Urothelium cell line (cell line): ENCODE measurements around the gene COL1A1.

Source experiments
- DNase-seq: peaks from one replicate; pipeline ENCODE4 v3.0.0; 2011; ENCODE audit warnings: low spot score, mixed read lengths
- FAIRE-seq: peaks from 2 replicates; lab custom pipeline; 2011; peaks lifted over from hg19 to GRCh38; lab: Jason Lieb, UNC

The COL1A1 gene

GRCh38 chr17:50174444-50174843, 27.0 kb downstream of the COL1A1 start:
- DNase-seq (no peak), FAIRE-seq (no peak)

- peak; percentile 73 for DNase-seq
Measured at GRCh38 chr17:50173335-50173941, 28.0 kb downstream of the COL1A1 start.

DNA sequence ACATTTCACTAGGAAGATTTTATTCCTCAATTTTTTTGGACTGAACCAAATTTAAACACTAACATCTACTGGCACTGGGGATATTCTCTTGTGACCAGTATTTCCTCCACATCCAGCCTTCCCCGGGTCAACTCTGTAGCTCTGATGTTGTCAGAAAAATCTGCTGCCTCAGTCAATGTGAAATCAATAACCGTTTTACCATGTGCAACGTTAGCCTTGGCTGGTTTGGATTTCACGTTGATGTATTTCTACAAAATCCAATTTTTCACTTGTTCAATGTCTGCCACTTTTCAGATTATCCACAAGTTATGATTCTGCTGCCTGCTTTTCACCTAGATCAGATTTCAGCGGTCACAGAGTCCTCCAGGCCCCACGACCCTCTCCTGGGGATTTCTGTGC, 28.5 kb downstream of the COL1A1 start:
- no peak for FAIRE-seq
- no peak for DNase-seq

More at GRCh38 chr17:50173335-50173941, 28.0 kb downstream of the COL1A1 start:
- FAIRE-seq = no peak

- no peak for DNase-seq
- no peak for FAIRE-seq
Measured at GRCh38 chr17:50172130-50172529, 29.3 kb downstream of the COL1A1 start.

DNA sequence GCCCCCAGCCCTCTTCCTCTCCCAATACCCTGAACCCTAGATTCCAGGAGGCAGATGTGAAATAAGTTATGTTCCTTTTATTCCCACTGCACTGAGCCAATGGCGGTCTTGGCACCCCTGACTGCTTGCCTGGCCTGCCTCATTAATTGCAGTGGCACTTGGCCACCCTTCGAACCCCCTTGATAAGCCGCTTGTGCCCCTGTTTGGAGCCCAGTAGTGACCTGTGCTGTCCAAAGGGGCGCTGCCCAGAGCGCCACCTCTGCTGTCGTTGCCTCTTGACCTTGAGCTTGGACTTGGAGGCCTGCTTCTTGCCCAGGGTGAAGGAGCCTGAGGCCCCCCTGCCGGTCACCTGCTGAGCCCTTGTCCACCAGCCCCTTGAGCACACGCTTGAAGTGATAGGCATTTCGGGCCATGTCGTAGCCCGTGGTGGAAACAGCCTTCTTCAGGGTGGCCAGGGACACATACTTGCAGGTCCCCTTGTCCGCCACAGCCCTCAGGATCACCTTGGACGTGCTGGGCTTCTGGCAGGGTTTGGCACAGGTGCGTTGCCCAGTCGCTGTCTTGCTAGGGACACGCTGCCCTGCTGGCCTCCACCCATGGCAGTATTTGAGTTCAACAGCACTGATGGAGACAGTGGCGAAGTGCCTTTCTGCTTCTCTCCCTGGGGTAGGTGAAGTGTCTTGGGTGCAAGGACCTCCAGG, 29.9 kb downstream of the COL1A1 start:
- DNase-seq = no peak
- no peak for FAIRE-seq

- peak; percentile 59 for DNase-seq
Measured at GRCh38 chr17:50170662-50171370, 30.6 kb downstream of the COL1A1 start.

GRCh38 chr17:50169881-50170459, 31.5 kb downstream of the COL1A1 start:
- peak; percentile 67 for FAIRE-seq
- DNase-seq = no peak

More at GRCh38 chr17:50170662-50171370, 30.6 kb downstream of the COL1A1 start:
- no peak for FAIRE-seq

GRCh38 chr17:50169121-50169764, 32.2 kb downstream of the COL1A1 start:
- peak; percentile 71 for DNase-seq
- peak; percentile 86 for FAIRE-seq

GRCh38 chr17:50168319-50168718, 33.1 kb downstream of the COL1A1 start:
- FAIRE-seq (no peak), DNase-seq (no peak)

DNA sequence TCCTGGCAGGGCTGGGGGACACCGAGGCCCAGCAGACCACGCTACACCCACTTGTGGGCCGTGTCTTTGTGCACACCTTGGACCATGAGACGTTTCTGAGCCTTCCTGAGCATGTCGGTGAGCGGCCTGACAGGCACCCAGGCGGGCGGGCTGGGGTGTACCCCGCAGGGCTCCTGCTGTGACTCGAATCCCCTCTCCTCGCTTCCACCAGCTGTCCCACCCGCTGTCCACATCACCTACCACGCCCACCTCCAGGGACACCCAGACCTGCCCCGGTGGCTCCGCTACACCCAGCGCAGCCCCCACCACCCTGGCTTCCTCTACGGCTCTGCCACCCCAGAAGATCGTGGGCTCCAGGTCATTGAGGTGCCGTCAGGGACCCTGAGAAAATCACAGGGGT, 34.1 kb downstream of the COL1A1 start:
- FAIRE-seq (no peak), DNase-seq (no peak)

GRCh38 chr17:50166518-50167181, 34.8 kb downstream of the COL1A1 start:
- DNase-seq = no peak
- peak; percentile 92 for FAIRE-seq

DNA sequence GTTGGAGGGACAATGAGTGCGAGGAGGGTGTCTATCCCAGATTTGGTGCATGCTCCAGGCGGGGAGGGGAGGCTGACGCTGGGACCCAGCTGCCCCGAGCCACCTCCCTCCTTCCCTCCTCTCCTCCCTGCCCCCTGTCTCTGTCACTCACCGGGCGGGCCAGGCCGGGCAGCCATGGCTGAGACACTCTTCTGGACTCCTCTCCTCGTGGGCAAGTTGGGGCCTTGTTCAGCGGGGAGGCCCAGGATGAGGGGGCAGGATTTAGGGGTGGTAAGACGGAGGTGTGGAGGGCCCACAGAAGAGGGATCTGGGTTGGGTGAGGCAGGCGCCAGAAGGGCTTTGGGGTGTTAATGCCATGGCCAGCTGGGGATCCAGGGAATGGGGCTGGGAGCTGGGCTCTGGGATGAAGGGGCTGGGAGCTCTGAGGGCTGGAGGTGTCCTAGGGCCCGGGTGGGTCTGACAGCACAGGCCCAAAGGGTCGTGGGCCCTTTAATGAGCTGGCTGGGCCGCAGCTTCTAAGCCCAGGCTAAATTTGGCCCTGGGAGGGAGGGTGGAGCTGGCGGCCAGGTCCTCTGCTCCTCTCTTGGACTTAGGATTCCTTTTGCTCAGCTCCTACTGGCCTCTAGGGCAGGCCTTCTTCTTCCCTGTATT, 35.4 kb downstream of the COL1A1 start, which contains the start of gene SGCA:
Gene SGCA (plus strand): TSS at position 139 of the 651 bp plus-strand sequence. CDS start 36 bp downstream, at position 175.
- DNase-seq (no peak), FAIRE-seq (no peak)

DNA sequence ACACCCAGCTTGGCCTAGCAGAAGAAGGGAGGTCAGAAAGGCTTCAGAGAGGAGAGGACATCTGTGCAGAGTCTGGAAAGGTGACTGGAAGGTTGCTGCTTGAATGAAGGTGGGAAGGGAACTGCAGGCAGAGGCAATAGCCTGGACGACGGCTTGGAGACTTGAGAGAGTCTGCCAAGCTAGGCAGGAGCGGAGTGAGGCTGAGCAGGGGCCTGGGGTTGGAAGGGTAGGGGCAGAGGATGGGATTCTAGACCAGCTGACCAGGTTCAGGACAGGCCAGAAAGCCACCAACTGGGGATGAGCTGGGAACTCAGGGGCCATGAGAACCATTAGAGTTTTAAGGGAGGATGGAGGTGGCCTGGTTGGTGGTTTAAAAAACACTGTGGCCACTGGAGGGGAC, 36.0 kb downstream of the COL1A1 start:
- no peak for DNase-seq
- FAIRE-seq = no peak

GRCh38 chr17:50165066-50165465, 36.4 kb downstream of the COL1A1 start:
- FAIRE-seq (no peak), DNase-seq (no peak)

- DNase-seq (no peak), FAIRE-seq (no peak)
Measured at GRCh38 chr17:50164697-50164988, 36.8 kb downstream of the COL1A1 start.

DNA sequence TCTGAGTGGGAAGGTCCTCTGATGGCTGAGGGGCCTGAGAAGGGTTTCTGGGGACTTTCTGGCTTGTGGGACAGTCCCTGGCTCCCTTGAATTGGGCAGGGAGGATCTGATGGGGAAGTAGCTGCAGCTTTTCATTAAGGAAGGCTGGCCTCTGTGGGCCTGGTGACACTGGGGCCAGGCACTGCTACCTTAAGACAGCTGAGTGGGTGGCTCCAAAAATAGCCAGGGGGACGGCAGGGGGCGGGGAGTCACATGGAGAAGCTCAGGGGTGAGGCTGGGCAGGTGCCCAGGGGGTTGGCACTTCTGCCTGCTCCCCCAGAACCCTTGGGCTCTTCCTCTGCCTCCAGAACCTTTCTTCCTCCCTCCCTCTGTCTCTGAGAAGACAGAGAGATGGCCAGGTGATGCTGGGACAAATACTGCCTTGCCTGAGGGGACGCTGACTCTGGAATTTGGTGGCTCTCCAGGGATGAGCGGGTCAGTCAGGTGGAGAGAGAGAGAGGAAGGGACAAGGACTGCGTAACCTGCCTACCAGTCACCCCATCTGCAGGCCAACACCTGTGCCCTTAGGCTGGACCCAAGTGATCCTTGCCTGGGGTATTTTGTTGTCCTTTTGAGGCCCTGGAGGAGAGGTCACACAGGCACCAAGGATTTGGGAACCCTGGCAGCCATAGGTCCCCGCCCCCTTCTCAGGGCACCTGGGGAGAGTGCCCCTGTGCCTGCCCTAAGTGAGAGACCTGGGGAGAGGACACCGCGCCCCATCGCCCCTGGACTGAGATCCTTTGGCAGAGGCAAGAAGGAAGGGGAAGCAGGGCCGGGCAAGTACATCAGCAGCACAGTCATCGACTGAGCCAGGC, 37.4 kb downstream of the COL1A1 start:
- no peak for DNase-seq
- FAIRE-seq = no peak

DNA sequence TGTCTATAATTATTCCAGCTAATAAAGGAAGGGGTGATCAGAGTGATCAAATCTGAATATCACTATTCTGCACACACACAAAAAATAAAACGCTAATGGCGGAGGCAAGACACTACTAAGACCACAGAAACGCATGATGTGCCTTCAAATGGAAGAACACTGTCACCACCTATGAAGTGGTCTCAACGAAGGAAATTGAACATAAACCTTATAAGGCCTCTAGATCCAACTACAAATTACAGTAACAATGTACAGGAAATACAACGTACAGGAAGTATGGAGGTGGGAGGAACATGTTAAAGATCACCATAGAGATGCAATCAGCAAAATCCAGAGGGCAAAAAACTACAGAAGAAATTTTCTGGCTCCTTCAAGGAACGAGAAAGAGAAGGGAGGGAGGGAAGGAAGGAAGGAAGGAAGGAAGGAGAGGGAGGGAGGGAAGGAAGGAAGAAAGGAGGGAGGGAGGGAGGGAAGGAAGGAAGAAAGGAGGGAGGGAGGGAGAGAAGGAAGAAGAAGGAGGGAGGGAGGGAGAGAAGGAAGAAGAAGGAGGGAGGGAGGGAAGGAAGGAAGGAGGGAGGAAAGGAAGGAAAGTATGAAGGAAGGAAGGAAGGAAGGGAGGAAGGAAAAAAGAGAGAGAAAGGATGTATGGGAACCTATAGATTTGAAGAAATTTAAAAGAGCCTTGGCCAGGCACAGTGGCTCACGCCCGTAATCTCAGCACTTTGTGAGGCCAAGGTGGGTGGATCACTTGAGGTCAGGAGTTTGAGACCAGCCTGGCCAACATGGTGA, 38.8 kb downstream of the COL1A1 start:
- FAIRE-seq = no peak
- DNase-seq = no peak

DNA sequence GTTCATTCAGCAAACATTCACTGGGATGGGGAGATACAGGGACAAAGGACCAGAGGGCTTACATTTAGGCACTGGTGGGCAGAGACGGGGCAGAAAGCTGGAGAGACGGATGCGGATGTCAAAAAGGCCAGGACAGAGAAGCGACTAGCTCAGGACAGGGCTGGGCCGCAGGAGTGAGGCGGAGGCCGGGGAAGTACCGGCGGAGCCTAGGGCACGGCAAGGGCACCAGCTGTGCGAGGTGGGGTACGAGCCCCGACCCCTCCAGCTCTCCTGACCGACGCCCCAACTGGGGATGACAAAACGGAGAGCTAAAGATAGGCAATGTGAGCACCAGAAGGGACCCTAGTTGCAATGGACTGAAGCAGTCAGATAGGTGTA, 39.5 kb downstream of the COL1A1 start:
- DNase-seq = no peak

More for the DNA sequence above, 39.5 kb downstream of the COL1A1 start:
- FAIRE-seq = no peak
